H9 (cell line): Measurements from ENCODE around the gene HSD17B3. TPM values are rescaled to one million over a fixed set of nuclear protein-coding genes. Genes with fewer than 3 reads are reported as not detected.

Experiments
- DNase-seq: peaks from one replicate; pipeline ENCODE4 v3.0.0-alpha.2; 2017
- H2AFZ ChIP-seq: one replicate; pipeline ENCODE4 v1.6.1; 2013; ENCODE audit warnings: mild to moderate bottlenecking, low read length, control low read depth, moderate library complexity
- H2AK5ac ChIP-seq: 2 replicates; pipeline ENCODE4 v1.6.1; 2013; ENCODE audit warnings: low read length, control low read depth, mixed read lengths; ENCODE audit not compliant: insufficient read length
- H2BK120ac ChIP-seq: one replicate; pipeline ENCODE4 v1.6.1; 2013; ENCODE audit warnings: low read depth, mild to moderate bottlenecking, low read length, control low read depth, inconsistent platforms; ENCODE audit not compliant: poor library complexity, severe bottlenecking
- H2BK12ac ChIP-seq: 2 replicates; pipeline ENCODE4 v1.6.1; 2013; ENCODE audit warnings: low read length, control low read depth, mixed read lengths, low read depth; ENCODE audit not compliant: insufficient read length
- H2BK15ac ChIP-seq: 2 replicates; pipeline ENCODE4 v1.6.1; 2013; ENCODE audit warnings: low read depth, low read length, control low read depth
- H2BK20ac ChIP-seq: one replicate; pipeline ENCODE4 v1.6.1; 2013; ENCODE audit warnings: low read depth, mild to moderate bottlenecking, low read length, control low read depth, inconsistent platforms; ENCODE audit not compliant: poor library complexity, severe bottlenecking
- H2BK5ac ChIP-seq: 2 replicates; pipeline ENCODE4 v1.6.1; 2013; ENCODE audit warnings: low read length, control low read depth, mixed read lengths; ENCODE audit not compliant: insufficient read length
- H3K14ac ChIP-seq: 2 replicates; pipeline ENCODE4 v1.6.1; 2013; ENCODE audit warnings: low read length, control low read depth; ENCODE audit not compliant: insufficient read depth
- H3K18ac ChIP-seq: 2 replicates; pipeline ENCODE4 v1.6.1; 2013; ENCODE audit warnings: low read depth, mild to moderate bottlenecking, mixed read lengths, low read length, control low read depth; ENCODE audit not compliant: insufficient read length
- H3K23ac ChIP-seq: 2 replicates; pipeline ENCODE4 v1.6.1; 2013; ENCODE audit warnings: low read length, control low read depth, mixed read lengths, low read depth; ENCODE audit not compliant: insufficient read length
- H3K23me2 ChIP-seq: 2 replicates; pipeline ENCODE4 v1.6.1; 2013; ENCODE audit warnings: low read depth, mild to moderate bottlenecking, mixed read lengths, low read length, control low read depth; ENCODE audit not compliant: insufficient read length, poor library complexity, severe bottlenecking
- H3K27ac ChIP-seq: 2 replicates; pipeline ENCODE4 v1.5.1; 2013; ENCODE audit warnings: low read length, control low read depth, mixed read lengths, low read depth; ENCODE audit not compliant: insufficient read length
- H3K27me3 ChIP-seq: 2 replicates; pipeline ENCODE4 v1.6.1; 2013; ENCODE audit warnings: low read length, control low read depth, inconsistent platforms; ENCODE audit not compliant: insufficient read depth
- H3K4ac ChIP-seq: 2 replicates; pipeline ENCODE4 v1.6.1; 2013; ENCODE audit warnings: low read depth, mild to moderate bottlenecking, control low read depth, inconsistent platforms, low read length, moderate library complexity
- H3K4me1 ChIP-seq: 2 replicates; pipeline ENCODE4 v1.6.1; 2013; ENCODE audit warnings: low read length, control low read depth, inconsistent platforms; ENCODE audit not compliant: insufficient read depth
- H3K4me2 ChIP-seq: 2 replicates; pipeline ENCODE4 v1.6.1; 2013; ENCODE audit warnings: low read length, control low read depth, mixed read lengths; ENCODE audit not compliant: insufficient read length, insufficient read depth
- H3K56ac ChIP-seq: 2 replicates; pipeline ENCODE4 v1.6.1; 2013; ENCODE audit warnings: low read depth, mild to moderate bottlenecking, mixed read lengths, low read length, control low read depth; ENCODE audit not compliant: insufficient read length
- H3K79me1 ChIP-seq: 2 replicates; pipeline ENCODE4 v1.6.1; 2013; ENCODE audit warnings: low read depth, mild to moderate bottlenecking, moderate library complexity, low read length, control low read depth, inconsistent platforms; ENCODE audit not compliant: insufficient read depth, poor library complexity, severe bottlenecking
- H3K79me2 ChIP-seq: 2 replicates; pipeline ENCODE4 v1.6.1; 2013; ENCODE audit warnings: low read length, control low read depth, inconsistent platforms; ENCODE audit not compliant: insufficient read depth
- H3K9ac ChIP-seq: 2 replicates; pipeline ENCODE4 v1.6.1; 2013; ENCODE audit warnings: low read length, control low read depth, mixed read lengths; ENCODE audit not compliant: insufficient read length; ENCODE audit errors: extremely low read depth
- H3K9me3 ChIP-seq: one replicate; pipeline ENCODE4 v1.6.1; 2013; ENCODE audit warnings: low read depth, low read length, inconsistent platforms; ENCODE audit not compliant: control insufficient read depth
- H3T11ph ChIP-seq: one replicate; pipeline ENCODE4 v1.6.1; 2013; ENCODE audit warnings: mild to moderate bottlenecking, low read length, control low read depth, inconsistent platforms
- H4K20me1 ChIP-seq: one replicate; pipeline ENCODE4 v1.6.1; 2013; ENCODE audit not compliant: control insufficient read depth, insufficient read length, insufficient read depth
- H4K5ac ChIP-seq: 2 replicates; pipeline ENCODE4 v1.6.1; 2013; ENCODE audit warnings: low read depth, mild to moderate bottlenecking, mixed read lengths, low read length, control low read depth; ENCODE audit not compliant: insufficient read length
- H4K8ac ChIP-seq: replicated peaks from 2 replicates; pipeline ENCODE4 v1.6.1; 2013; ENCODE audit warnings: low read length, control low read depth, mixed read lengths, low read depth; ENCODE audit not compliant: insufficient read length
- H4K91ac ChIP-seq: 2 replicates; pipeline ENCODE4 v1.6.1; 2013; ENCODE audit warnings: low read depth, mild to moderate bottlenecking, moderate library complexity, mixed read lengths, low read length, control low read depth; ENCODE audit not compliant: insufficient read length
- H3K27ac Mint-ChIP-seq, 3 experiments: 2 replicates in 2 of 3; 3 replicates in 1 of 3; pipeline ENCODE4 v1.8.0; 2020 to 2021; ENCODE audit warnings: mixed read lengths in 3 of 3, mild to moderate bottlenecking in 1 of 3, moderate library complexity in 1 of 3
- H3K27me3 Mint-ChIP-seq: 2 replicates; pipeline ENCODE4 v1.8.0; 2021; ENCODE audit warnings: low read depth, mild to moderate bottlenecking, moderate library complexity, mixed read lengths
- H3K36me3 Mint-ChIP-seq, 3 experiments: 2 replicates in 2 of 3; 3 replicates in 1 of 3; pipeline ENCODE4 v1.8.0; 2020 to 2021; ENCODE audit warnings: low read depth in 3 of 3, mixed read lengths in 3 of 3; ENCODE audit not compliant: insufficient read depth in 1 of 3
- H3K4me1 Mint-ChIP-seq, 2 experiments: 2 replicates each; pipeline ENCODE4 v1.8.0; 2020; ENCODE audit warnings: mixed read lengths in 2 of 2
- H3K4me3 Mint-ChIP-seq, 2 experiments: 2 replicates in 1 of 2; 3 replicates in 1 of 2; pipeline ENCODE4 v1.8.0; 2020 to 2021; ENCODE audit warnings: mild to moderate bottlenecking in 2 of 2, mixed read lengths in 2 of 2, moderate library complexity in 1 of 2
- H3K9me3 Mint-ChIP-seq, 2 experiments: 2 replicates in 1 of 2; 3 replicates in 1 of 2; pipeline ENCODE4 v1.8.0; 2020; ENCODE audit warnings: mild to moderate bottlenecking in 2 of 2, mixed read lengths in 2 of 2, moderate library complexity in 1 of 2
- CTCF ChIP-seq: fragments of 200-600 bp; sonication (generic); conservative IDR thresholded peaks from 3 replicates; pipeline ENCODE4 v1.8.0; 2021; ENCODE audit warnings: antibody characterized with exemption, mild to moderate bottlenecking
- WGBS: extraction: QIAGEN DNeasy Blood & Tissue Kit; methylation state at CpG from one replicate; pipeline ENCODE4 v1.1.7; 2013; ENCODE audit warnings: missing lambda C conversion rate, low lambda C conversion rate, mixed read lengths; ENCODE audit not compliant: insufficient read length; ENCODE audit errors: extremely low coverage; 5-methylcytosine and 5-hydroxymethylcytosine counted together
- total RNA-seq: library from RNA; stranded (reverse); gene quantifications from 2 replicates; pipeline ENCODE4 v1.2.1, GENCODE V29; 2021

HSD17B3 gene
- total RNA-seq, 1 experiment from 2014 or later, result not detected

DNA sequence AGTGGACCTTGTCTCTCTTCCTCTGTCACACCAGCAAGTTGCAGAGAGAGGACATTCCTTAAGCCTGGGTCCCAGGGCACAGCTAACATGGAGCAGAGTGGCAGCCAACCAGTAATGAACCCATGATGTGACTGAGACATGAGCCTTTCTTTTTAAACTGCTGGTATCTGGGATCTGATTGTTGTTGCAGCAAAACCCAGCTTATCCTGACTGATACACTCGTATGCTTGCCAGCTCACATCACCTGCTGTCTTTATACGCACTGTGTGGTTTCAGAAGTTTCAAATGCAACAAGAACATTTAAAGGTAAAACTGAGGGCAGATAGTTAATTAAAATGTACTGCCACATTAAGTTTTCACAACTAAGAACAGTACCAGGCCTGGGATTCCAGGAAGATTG is 97.1 kb downstream of the HSD17B3 start:
- Histone ChIP-seq H3K4me1 (peaks cover 3% of the 10 kb centered on the region; the same call in 1 of the 2 replicates), H2BK12ac (no peak overlapping the region), H2BK15ac (no peak overlapping the region), H3K18ac (no peak overlapping the region), H3K56ac (no peak overlapping the region), H2BK20ac (no peak overlapping the region), H2BK120ac (no peak overlapping the region), H3K79me2 (no peaks in the 10 kb centered on the region), H4K20me1 (no peaks in the 10 kb centered on the region), H4K8ac (no peak overlapping the region), H3K23me2 (no peaks in the 10 kb centered on the region), H3K9me3 (no peaks in the 10 kb centered on the region), H3K23ac (no peak overlapping the region), H2BK5ac (no peak overlapping the region), H3K4me2 (no peak overlapping the region), H3K27me3 (no peaks in the 10 kb centered on the region), H4K5ac (no peak overlapping the region), H3K79me1 (no peaks in the 10 kb centered on the region), H3K14ac (no peak overlapping the region), H3K4ac (no peak overlapping the region), H4K91ac (no peak overlapping the region), H2AFZ (no peak overlapping the region), H3K27ac (no peak overlapping the region), H3K9ac (no peak overlapping the region), H2AK5ac (no peak overlapping the region), H3T11ph (no peak overlapping the region)
- Mint-ChIP-seq H3K9me3 (peaks cover 4% of the 10 kb centered on the region in 2 experiments; a peak in 4 of 5 replicates), H3K27me3 (peaks cover 8% of the 10 kb centered on the region), H3K4me3 (no peak overlapping the region), H3K27ac (no peak overlapping the region), H3K4me1 (peaks cover 10 to 12% of the 10 kb centered on the region in 2 experiments; a peak in 3 of 4 replicates), H3K36me3 (peaks cover 0 to 4% (median 0%) of the 10 kb centered on the region in 3 experiments; a peak in 4 of 7 replicates)
- TF ChIP-seq CTCF, result no peak
- no CpG with 5 or more reads among the region's 2 CpGs for WGBS
- no peak for DNase-seq
